Stimulated activated CD4-positive, alpha-beta T cell treated with anti-CD3 and anti-CD28 coated beads, Interleukin-15, amount 100 ng/mL, for 24 hours (primary cell): ENCODE results near the gene YY1.
"Not testable (repeated sequence)": the region's sequence is repeated elsewhere in the genome, so short reads cannot be mapped to it uniquely, and the experiment has no call there.

Source experiments
- DNase-seq: peaks from one replicate; pipeline ENCODE4 v3.0.0-alpha.2; 2020

The YY1 gene

DNA sequence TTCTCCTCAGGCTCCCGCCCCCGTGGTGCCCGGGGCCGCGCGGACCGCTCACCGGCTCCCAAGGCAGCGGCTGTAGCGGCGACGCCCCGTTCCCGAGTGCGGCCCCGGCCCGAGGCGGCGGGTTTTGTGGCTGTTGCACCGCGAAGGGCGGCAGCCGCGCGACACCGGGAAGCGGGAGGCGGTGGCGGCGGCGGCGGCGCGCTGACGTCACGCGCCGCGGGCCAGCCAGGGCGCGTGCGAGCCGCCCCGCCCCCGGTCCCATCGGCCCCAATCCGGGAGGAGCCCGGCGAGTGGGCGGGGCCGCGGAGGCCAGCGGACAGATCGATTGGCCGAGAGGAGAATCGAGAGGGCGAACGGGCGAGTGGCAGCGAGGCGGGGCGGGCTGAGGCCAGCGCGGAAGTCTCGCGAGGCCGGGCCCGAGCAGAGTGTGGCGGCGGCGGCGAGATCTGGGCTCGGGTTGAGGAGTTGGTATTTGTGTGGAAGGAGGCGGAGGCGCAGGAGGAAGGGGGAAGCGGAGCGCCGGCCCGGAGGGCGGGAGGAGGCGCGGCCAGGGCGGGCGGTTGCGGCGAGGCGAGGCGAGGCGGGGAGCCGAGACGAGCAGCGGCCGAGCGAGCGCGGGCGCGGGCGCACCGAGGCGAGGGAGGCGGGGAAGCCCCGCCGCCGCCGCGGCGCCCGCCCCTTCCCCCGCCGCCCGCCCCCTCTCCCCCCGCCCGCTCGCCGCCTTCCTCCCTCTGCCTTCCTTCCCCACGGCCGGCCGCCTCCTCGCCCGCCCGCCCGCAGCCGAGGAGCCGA lies at the start of gene YY1:
Gene YY1 (plus strand): TSS at position 726 of the 792 bp plus-strand sequence. CDS start 101 bp downstream, outside the sequence.
- peak; percentile 99 for DNase-seq

DNA sequence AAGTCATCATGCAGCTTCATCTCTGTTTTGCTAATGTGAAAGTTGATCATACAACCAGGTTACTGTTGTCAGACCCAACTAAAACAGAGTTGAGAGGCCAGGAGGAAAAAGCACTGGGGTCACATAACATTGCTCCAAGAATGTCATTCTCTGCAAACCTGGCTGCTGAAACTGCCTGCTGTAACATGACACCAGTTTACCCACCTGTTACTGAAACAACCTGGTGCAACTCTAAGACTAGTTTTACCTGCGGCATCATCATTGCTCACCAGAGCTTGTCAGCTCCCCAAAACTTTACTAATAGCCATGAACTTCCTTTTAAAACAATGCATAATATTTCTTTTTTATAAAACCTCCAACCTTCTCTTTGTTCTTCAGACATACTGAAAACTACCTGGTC lies 48.8 kb upstream of the YY1 start:
- DNase-seq = no peak

DNA sequence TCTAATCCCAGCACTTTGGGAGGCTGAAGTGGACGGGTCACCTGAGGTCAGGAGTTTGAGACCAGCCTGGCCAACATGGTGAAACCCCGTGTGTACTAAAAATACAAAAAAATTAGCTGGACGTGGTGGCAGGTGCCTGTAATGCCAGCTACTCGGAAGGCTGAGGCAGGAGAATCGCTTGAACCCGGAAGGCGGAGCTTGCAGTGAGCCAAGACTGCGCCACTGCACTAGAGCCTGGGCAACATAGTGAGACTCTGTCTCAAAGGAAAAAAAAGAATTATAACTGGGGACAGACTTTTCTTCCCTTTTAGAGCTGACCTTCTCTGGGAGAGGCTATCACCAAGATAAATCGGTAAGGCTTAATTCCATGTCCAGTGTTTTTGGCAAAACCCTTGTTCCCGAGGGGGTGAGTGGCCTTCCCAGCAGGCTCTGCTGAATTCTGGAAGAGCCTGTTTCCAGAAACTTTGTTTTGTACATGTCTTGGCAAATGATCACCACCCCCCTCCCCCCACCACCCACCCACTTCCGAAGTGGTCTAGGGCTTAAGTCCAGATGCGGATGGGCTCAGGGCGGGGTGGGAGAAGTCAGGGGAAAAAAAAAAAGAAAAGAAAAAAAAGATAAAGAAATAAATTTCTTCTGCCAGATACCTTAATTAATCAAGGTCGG lies 47.2 kb upstream of the YY1 start:
- no peak for DNase-seq

DNA sequence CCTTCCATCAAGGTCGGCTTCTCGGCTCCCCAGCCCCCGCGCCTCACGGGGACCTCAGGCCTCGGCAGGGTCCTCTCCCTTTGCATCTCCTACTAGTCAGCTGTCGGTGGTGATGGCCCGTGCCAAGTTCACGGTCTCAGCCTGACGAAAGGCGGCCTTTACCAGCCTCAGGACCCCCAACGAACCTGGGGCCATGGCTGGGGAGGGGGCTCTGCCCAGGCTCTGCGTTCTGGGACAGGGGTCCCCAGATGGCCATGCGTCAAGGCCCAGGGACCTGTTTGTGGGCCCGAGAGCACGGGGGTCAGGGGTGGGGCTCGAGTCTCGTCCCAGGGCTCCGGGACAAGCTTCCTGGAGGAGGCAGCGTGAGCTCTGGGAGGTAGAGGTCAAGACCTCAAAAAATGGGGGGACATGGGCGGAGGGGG lies 46.7 kb upstream of the YY1 start:
- peak; percentile 17 for DNase-seq

DNA sequence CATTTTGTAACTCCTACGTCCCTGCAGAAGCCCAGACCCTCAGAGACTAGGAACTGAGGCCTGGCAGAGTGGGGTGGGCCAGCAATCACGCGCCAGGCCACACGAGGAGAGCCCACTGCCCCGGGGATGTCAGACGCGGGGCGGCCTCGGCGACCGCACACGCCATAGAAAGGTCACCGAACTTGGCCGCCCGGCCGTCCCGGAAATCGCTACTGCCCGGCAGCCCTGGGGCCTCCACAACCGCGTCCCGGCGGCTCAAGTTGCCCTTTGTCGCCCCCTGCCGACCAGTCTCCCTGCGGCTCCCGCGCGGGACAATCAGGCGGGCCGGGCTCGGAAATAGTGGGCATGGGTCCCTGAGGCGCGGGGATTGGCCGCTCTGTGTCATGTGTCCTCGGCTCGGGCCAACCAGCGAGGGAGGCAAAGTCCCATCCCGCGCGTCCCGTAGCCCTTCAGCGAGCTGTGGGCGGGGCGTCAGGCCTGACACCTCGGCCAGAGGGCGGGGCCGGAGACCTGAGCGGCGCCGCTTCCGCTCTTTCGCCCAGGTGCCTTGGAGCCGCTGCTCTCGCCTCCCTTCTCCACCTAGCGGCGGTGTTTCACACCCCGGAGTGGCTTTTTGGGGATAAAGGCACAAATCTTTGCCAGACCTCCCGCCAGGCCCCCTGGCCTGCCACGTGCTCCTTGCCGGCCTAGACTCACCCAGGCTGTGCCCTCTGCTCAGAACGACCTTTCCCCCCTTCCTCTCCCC lies 46.1 kb upstream of the YY1 start:
- peak; percentile 100 for DNase-seq

DNA sequence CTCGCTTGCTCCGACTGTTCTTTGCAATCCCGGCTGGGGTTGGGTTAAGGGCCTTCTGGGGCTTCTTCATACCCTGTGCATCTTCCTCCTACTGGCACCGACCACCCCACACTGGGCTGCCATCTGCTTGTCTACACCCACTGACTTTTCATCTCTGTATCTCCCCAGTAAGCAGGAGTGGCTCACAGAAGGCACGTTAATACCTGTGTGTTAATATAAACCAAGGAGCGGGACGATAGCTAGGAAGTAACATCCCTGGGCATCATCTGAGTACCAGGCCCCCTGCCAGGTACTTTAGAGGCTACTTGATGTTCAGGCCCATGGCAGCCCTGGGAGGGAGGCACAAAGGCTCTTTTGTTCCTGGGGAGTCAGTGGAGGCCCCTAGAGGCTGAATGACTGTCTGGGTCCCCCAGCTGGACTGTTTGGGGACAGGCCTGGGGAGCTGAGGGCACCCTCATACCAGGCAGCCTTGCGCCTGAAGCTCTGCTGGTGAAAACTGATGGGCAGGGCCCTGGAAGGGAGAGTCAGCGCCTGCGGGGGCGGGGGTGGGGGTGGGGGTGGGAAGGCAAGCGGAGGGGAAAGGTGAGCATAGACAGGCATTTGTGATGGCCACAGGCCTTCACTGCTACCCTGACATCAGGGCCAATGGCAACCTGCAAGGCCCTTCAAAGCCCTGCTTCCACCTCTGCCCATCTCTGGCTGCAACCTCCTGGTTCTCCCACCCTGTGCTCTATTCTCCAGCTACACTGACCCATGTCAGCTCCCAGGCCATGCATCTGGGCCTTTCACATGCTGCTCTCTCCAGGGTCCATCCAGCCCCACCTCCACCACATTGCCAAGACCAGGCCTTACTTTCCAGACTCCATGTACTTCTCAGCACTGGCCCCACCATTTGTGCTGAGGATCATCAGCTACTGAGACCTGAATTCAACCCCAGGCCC lies 45.3 kb upstream of the YY1 start:
- peak; percentile 17 for DNase-seq

DNA sequence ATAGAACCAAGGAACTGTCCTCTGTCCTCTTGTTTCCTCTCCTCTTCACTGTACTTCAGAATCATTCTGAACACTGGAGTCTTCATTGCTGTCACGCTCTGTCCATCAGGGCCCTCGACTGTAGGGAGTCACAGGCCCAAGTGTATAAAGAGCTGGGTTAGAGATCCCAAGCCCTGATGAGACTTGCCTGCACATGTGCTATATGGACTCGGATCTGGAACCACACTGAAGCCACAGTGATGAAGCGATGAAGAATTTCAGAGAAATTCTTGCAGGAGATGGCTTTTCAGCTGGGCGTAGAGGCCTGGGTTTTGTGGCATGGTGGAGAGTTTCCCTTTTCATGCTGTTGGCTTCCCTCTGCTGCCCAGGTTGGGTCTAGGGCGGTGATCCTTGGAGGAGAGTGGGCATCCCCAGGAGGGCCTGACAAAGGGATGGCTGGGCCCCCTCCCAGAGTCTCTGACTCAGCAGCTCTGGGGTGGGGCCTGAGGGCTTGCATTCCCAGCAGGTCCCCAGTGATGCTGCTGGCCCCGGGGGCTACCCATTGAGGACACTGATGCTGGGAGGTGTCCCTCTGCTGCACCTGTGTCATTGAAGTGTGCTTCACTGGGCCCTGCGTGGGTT lies 39.6 kb upstream of the YY1 start:
- DNase-seq = no peak

DNA sequence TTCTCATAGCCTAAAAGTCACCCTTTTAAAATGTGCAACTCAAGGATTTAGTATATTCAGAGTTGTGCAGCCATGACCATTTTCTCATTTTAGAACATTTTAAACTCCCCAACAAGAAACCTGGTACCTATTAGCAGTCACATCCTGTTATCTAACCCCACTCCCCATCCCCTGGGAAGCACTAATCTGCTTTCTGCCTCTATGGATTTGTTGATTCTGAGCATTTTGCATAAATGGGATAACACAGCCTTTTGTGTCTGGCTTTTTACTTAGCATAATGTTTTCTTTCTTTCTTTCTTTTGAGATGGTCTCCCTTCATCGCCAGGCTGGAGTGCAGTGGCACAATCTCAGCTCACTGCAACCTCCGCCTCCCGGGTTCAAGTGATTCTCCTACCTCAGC lies 38.6 kb upstream of the YY1 start:
- no peak for DNase-seq

DNA sequence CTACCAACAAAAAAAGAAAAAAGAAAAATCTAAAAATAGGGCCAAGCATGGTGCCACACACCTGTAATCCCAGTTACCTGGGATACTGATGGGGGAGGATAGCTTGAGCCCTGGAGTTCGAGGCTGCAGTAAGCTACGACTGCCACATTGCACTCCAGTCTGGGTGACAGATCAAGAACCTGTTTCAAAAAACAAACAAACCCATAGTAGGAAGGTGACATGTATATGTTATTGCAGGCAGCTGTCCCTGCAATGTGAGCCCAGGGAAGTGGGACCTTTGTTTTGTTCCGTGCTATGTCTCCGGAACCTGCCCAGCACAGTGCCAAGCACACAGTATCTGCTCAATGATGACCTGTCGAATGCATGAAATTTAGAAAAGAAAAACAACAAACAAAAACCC lies 37.2 kb upstream of the YY1 start:
- DNase-seq = no peak

DNA sequence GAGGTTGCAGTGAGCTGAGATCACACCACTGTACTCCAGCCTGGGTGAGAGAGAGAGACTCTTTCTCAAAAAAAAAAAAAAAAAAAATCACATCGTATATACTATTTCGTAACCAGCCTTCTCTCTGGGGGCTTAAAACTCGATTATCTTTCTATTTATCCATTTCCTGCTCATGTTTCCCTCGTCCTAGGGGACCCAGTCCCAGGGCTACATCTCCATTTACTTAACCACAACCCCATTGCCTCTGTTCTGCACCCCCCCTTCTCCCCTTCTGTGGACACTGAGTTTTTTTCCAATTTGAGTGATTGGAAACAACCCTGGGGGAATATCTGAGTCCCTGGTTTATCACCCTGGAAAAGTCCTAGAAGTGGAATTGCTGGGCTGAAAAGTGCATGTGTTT lies 36.2 kb upstream of the YY1 start:
- no peak for DNase-seq

DNA sequence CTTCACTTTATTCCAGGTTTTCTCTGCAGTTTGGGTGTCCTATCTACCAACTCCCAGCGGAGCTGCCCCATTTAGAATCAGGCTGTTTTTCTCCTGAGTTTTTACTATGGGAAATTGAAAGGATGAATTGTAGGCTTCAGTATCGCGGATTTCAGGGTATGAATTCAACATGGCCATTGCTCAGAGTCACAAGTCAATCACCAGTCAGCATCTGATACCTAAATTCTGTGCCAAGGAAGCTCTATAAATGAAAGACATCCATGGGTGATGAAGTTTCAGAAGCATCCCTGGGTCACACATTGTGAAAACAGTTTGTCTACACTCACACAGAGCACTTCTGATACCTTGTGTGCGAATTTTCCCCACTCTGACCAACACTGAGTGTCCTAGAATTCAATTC lies 35.8 kb upstream of the YY1 start:
- DNase-seq = no peak

DNA sequence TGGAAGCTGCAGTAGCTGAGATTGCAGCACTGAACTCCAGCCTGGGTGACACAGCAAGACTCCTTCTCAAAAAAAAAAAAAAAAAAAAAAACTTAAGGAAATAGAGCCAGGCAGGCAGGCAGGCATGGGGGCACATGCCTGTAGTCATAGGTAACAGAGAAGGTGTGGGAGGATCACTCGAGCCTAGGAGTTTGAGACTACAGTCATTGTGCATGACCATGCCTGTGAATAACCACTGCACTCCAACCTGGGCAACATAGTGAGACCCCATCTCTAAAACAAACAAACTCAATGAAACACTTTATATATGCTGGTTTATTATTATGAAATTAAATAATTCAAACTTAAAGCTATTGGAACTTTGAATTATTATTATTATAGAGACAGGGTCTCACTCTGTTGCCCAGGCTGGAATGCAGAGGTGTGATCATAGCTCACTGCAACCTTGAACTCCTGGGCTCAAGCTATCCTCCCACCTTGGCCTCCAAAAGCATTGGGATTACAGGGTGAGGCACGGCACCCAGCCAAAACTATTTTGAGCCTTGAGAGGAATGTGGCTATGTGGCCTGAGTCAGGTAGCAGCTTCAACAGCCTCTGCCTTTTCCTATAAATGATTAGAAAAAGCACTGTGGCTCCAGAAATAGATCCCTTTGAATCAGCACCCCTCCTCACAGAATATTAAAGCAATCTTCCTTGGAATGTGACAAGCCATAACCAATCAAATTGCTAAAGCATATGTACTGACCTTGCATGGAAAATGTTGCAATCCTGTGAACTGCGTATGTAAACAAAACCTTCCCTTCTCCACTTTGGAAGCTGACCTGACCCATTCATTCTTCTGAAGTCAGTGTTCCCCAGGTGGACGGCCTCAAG lies 34.7 kb upstream of the YY1 start:
- no peak for DNase-seq

DNA sequence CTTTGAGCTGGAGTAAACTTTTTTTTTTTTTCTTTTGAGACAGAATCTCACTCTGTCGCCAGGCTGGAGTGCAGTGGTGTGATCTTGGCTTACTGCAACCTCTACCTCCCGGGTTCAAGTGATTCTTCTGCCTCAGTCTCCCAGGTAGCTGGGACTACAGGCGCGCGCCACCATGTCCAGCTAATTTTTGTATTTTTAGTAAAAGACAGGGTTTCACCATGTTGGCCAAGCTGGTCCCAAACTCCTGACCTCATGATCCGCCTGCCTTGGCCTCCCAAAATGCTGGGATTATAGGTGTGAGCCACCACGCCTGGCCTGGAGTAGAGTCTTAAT lies 34.1 kb upstream of the YY1 start:
- not testable (repeated sequence) for DNase-seq

DNA sequence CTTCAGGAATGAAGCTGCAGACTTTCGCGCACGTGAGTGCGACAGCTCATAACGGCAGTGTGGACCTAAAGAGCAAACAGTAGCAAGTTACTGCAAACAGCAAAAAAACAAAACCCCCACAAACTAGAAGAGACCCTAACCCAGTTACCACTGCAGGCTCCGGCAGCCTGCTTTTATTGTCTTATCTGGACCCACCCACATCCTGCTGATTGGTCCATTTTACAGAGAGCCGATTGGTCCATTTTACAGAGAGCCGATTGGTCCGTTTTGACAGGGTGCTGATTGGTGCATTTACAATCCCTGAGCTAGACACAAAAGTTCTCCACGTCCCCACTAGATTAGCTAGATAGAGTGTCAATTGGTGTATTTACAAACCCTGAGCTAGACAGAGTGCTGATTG lies 31.4 kb upstream of the YY1 start:
- not testable (repeated sequence) for DNase-seq

DNA sequence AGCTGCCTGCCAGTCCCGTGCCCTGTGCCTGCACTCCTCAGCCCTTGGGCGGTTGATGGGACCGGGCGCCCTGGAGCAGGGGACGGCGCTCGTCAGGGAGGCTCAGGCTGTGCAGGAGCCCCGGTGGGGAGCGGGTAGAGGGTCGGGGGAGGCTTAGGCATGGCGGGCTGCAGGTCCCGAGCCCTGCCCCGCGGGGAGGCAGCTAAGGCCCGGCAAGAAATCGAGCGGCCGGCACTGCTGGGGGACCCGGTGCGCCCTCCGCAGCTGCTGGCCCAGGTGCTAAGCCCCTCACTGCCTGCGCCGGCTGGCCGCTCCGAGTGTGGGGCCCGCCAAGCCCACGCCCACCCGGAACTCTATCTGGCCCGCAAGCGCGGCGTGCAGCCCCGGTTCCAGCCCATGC lies 30.8 kb upstream of the YY1 start:
- not testable (repeated sequence) for DNase-seq

DNA sequence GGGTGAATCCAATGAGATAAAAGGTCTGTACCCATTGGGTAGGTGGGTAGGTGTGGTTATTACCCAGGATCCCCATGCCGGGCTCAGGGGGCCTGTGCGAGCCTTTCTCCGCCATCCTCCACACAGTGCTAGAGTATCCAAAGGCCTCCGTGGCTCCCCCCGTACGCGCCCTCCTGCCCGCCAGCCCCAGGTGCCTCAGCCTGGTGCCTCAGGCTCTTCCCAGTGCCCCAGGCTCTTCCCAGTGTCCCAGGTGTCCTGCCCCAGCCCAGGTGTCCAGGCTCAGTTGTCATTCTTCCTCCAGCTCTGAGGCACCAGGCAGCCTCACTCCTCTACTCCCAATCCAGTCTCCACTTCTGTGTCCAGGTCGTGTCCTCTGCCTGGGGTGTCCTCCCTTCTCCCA lies 27.6 kb upstream of the YY1 start:
- DNase-seq = no peak

DNA sequence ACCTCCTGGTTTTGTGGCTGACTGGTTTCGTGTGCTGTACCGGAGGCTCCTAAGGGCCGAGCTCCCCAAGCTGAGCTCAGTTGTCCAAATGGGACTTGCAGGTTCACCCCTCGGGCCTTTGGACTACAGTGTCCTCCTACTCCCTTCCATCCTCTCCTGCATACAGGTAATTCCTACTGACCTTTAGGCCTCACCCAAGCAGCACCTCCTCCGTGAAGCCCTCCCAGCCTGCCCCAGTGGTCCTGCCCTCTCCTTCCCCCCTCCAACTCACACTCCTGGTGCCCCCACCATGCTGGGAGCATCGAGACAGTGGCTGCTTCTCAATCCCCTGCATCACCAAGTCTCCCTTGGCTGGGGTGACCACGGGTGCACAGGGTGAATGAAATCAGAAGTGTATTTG lies 27.1 kb upstream of the YY1 start:
- DNase-seq = no peak

DNA sequence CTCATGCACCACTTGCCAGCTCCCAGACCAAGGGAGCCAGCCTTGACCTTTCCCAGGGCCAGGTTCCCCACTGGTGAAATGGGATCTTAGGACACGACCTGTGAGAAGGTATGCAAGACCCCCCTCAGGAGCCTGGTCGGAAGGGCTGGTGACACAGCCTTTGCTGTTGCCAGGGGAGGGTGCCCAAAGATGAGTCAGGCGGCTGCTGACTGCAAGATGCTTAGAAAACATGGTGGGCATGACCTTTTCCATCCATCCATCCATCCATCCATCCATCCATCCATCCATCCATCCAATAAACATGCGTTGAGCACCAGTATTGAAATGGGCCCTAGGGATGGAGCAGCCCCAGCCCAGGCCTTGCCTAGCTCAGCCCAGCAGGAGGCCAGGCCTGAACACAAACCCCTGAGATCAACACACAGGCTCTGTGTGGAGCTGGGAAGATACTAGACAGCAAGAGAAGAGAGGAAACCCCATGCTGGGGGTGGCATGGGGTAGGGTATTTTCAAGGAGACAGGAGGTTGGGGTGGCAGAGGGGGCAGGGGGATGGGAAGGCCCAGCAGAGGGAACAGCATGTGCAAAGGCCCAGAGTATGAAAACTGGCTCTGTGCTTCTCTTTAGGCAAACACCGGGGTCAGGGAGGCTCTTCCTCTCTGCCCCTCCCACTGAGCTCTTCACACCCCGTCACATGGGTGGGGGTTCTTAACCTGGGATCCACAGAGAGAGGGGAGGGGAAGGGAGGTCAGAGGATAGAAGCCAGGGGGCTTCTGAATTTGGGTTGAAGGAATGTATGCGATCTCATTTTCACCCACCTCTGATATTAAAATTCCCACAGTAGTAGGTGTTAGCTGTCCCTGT lies 26.2 kb upstream of the YY1 start:
- no peak for DNase-seq

DNA sequence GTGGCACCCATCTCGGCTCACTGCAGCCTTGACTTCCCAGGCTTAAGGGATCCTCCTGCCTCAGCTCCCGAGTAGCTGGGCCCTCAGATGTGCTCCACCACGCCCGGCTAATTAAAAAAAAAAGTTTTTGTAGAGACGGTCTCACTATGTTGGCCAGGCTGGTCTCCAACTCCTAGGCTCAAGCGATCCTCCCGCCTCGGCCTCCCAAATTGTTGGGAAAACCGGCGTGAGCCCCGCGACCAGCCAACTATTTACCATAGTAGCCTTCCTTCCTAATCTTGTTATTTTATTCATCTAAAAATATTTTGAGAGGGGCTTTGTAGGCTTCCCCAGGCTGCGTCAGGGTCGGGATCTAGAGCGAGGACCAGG lies 25.4 kb upstream of the YY1 start:
- DNase-seq = peak; percentile 16
